ENCODE data around the gene CERKL. TPM values are rescaled to one million over a fixed set of nuclear protein-coding genes. Genes with fewer than 3 reads are reported as not detected.

CERKL gene
- total RNA-seq, 1 donor, result under 0.01 TPM

- TF ChIP-seq, protein P1, sequence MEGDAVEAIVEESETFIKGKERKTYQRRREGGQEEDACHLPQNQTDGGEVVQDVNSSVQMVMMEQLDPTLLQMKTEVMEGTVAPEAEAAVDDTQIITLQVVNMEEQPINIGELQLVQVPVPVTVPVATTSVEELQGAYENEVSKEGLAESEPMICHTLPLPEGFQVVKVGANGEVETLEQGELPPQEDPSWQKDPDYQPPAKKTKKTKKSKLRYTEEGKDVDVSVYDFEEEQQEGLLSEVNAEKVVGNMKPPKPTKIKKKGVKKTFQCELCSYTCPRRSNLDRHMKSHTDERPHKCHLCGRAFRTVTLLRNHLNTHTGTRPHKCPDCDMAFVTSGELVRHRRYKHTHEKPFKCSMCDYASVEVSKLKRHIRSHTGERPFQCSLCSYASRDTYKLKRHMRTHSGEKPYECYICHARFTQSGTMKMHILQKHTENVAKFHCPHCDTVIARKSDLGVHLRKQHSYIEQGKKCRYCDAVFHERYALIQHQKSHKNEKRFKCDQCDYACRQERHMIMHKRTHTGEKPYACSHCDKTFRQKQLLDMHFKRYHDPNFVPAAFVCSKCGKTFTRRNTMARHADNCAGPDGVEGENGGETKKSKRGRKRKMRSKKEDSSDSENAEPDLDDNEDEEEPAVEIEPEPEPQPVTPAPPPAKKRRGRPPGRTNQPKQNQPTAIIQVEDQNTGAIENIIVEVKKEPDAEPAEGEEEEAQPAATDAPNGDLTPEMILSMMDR (IDR thresholded peaks at IDR 0.05; ENCODE audit: insufficient read depth, low read depth, low read length), result no peak
- H3K4me3 ChIP-seq (ENCODE audit: low read depth, low read length), result no peak overlapping the region
- DNase-seq (ENCODE audit: low read depth), result no peak
Observed at GRCh38 chr2:181527058-181527457, 129.8 kb downstream of the CERKL start.

GRCh38 chr2:181526014-181526413 lies 130.9 kb downstream of the CERKL start:
- H3K4me3 ChIP-seq (ENCODE audit: low read depth, low read length), result no peak overlapping the region
- TF ChIP-seq, protein P1 (IDR thresholded peaks at IDR 0.05; ENCODE audit: insufficient read depth, low read depth, low read length), result no peak

DNA sequence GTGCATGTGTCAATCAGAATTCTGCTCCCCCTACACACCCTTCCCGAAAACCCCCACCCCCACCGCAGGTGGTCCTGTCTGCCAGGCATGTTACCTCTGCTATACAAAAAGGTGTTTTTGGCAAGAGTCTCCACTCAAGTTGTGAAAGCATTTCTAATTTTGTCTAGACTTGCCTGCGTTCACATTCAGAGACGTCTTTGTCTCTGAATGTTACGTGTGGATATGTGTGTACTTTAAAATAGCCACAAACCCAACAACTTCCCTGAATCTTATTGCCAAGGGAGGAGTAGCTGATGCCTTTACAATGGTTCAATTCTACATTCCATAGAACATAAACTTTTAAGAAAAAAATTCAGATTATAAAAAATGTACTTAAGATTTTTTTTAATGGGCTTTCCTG lies 133.1 kb downstream of the CERKL start:
- H3K4me3 ChIP-seq (ENCODE audit: low read depth, low read length), result no peak overlapping the region
- TF ChIP-seq, protein P1 (IDR thresholded peaks at IDR 0.05; ENCODE audit: insufficient read depth, low read depth, low read length), result no peak
- no peak for DNase-seq (ENCODE audit: low read depth)

More at GRCh38 chr2:181526014-181526413, 130.9 kb downstream of the CERKL start:
- DNase-seq (ENCODE audit: low read depth), result no peak

GRCh38 chr2:181520253-181520652 lies 136.7 kb downstream of the CERKL start:
- TF ChIP-seq, protein P1 (IDR thresholded peaks at IDR 0.05; ENCODE audit: insufficient read depth, low read depth, low read length), result no peak
- no peak overlapping the region for H3K4me3 ChIP-seq (ENCODE audit: low read depth, low read length)
- DNase-seq (ENCODE audit: low read depth), result no peak

GRCh38 chr2:181517685-181518301 lies 139.1 kb downstream of the CERKL start:
- DNase-seq (ENCODE audit: low read depth), result no peak
- no peak overlapping the region for H3K4me3 ChIP-seq (ENCODE audit: low read depth, low read length)
- TF ChIP-seq, protein P1 (IDR thresholded peaks at IDR 0.05; ENCODE audit: insufficient read depth, low read depth, low read length), result no peak

DNA sequence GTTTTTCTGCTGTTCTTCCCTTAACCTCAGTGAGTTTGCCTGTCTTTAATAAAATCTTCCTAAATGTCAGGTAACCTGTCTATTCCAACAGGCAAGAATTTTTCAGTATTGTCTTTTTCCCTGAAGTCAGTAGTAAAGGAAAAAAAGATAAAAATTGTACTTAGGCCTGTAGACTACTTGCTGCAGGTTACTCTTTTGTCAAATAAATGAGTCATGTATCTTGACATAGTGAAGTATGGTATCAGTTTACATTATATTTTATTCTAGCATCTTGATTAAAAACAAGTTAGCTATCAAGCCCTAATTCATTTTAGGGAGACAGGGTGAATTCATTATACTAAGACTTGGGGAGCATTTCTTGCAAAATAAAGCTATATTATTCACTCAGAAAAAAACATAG lies 139.9 kb downstream of the CERKL start:
- DNase-seq (ENCODE audit: low read depth), result no peak
- H3K4me3 ChIP-seq (ENCODE audit: low read depth, low read length), result no peak overlapping the region
- TF ChIP-seq, protein P1 (IDR thresholded peaks at IDR 0.05; ENCODE audit: insufficient read depth, low read depth, low read length), result no peak

DNA sequence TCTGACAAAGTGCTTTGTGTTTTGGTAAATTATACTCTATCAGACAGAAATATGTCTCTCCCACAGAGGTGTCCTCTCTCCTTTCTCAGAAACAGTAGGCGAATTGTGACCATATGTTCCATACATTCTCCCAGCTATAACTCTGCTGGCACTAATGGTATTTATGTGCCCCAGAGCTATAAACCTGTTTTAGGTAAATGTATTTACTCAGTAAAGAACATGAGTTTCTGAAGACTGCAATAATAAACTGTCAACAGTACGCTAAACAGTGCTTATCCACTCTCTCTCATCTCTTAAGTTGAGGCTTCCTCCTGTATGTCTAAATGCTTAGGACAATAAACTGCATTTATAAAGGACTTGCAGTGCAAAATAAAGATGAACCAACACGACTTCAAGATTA lies 141.2 kb downstream of the CERKL start:
- TF ChIP-seq, protein P1 (IDR thresholded peaks at IDR 0.05; ENCODE audit: insufficient read depth, low read depth, low read length), result no peak

More for the DNA sequence above, 141.2 kb downstream of the CERKL start:
- DNase-seq (ENCODE audit: low read depth), result no peak
- H3K4me3 ChIP-seq (ENCODE audit: low read depth, low read length), result no peak overlapping the region
